T-helper 9 cell (primary cell): ENCODE results near the gene MSI2.

Experiments used
- DNase-seq: peaks from one replicate; pipeline ENCODE4 v3.0.0-alpha.2; 2020

The MSI2 gene

GRCh38 chr17:57420734-57421717 lies 164.7 kb downstream of the MSI2 start:
- no peak for DNase-seq

DNA sequence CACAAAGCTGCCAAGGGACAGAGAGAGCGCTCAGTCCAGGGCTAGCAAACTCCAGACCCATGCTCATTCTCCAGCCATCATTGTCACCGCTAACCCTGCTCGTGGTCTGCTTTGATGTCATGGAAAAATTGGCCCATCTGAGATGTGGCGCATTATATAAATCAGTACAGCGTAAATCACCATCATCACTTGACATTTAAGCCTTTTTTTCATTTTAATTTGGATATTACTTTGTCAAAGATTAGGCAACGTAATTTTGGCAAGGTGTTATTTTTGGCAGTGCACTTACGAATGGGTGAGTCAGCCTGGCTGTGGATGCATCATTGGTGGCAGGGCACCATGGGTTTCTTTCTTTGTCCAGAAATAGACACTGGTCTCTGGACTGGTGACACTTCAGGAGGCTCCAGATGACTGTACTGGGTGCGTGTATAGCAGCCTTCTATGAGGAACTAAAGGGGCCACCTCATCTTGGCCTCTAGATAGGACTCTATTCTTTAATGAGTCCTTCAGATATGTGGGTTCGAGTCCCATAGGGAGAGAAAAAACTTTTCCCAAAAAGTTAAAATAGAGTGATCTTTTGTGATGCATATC lies 166.3 kb downstream of the MSI2 start:
- no peak for DNase-seq

- DNase-seq: no peak
Measured at GRCh38 chr17:57423541-57423940, 167.2 kb downstream of the MSI2 start.

GRCh38 chr17:57424273-57424672 lies 167.9 kb downstream of the MSI2 start:
- no peak for DNase-seq

DNA sequence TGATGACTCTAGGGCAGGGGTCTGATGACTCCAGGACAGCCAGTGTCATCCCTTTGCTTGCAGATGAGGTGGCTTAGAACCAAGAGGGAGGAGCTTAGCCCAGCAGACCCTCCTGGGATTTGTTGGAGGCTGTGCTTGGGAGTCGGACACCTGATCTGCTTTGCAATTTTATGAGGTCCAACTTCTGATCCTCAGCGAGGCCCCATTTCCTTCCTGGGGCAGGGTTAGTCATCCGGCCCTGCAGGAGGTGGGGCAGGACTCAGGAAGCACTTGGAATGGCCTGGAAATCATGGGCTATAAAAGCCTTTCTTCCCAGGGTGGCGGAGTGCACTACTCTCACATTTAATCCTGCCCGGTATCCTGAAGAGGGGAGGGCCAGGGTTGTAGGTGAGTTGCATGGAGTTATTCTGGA lies 168.5 kb downstream of the MSI2 start:
- DNase-seq: no peak

GRCh38 chr17:57425431-57425830 lies 169.1 kb downstream of the MSI2 start:
- DNase-seq: no peak

DNA sequence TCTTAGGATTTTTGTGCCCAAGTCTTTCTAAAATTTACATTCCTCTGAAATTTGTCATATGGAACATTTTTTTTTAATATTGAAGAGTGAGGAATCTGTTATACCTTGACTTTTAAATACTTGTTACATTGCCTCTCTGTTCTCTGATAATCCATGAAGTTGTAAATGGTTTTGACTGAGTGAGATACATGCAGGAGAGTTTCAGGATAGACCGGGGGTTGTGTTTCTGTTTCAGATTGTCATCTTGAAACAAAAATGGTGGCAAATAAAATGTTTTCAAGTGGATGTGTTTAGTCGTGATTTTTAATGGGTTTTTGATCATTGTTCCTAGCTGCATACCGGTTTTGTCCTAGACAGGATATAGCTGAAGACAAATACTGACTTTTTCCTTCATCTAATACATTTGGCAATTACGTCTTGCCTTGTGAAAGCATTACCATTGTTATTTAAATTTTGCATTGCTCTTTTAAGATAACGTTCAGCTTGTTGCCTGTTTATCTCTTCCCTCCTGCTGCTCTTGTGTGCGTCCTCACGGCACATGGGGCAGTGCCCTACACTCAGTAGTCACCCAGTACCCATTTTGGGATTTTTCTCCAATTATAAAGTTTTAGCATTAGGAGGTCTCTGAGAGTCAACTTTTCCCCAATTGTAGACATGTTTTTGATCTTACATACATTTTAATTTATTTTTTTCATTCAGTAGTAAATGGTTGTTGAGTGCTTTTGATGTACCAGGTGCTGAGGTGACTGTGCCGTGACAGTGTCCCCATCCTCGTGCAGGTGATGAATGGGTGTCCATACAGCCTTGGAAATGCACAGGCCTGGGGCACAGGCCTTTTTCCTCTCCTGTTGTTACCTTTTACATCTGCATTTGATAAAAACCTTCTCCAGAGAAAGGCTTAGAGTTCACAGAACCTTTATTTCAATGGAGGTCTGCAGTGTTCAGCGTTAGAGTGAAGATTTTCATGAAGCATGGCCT lies 169.9 kb downstream of the MSI2 start:
- DNase-seq: no peak

- no peak for DNase-seq
Measured at GRCh38 chr17:57429966-57430365, 173.6 kb downstream of the MSI2 start.

GRCh38 chr17:57431415-57431814 lies 175.1 kb downstream of the MSI2 start:
- no peak for DNase-seq

DNA sequence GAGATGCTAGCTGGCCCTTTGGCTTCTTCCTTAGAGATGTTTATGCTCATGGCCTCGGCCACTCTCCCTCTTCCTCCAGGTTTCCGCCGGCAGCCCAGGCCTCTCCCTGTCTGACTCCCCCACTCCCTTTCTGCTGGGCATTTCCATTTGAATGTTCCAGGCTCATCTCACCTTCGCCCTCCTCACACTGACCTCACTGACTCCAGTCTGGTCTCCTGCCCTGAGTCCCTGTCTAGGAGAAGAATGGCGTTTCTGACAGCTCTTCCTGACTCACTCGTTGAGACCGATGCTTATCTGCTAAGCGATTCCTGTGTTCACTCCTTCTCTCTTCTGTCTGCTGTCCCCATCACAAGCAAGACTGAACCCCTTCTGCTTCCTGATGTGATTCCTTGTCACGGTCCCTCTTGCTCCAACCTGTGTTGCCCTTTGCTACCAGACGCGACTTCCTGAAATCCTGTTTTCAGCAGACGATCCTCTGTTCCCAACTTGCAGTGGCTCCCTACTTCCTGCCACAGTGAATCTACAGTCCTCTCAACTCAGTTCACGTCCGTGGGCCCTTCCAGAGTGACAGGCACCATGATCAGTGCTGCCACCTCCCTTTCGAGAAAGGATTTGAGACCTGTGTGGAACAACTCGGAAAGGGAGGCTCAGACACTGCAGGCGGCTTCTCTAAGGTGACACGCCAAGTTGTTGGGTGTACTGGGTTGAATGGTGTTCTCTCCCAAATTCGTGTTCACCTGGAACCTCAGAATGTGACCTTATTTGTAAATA lies 176.4 kb downstream of the MSI2 start:
- no peak for DNase-seq

GRCh38 chr17:57433452-57433851 lies 177.1 kb downstream of the MSI2 start:
- no peak for DNase-seq

DNA sequence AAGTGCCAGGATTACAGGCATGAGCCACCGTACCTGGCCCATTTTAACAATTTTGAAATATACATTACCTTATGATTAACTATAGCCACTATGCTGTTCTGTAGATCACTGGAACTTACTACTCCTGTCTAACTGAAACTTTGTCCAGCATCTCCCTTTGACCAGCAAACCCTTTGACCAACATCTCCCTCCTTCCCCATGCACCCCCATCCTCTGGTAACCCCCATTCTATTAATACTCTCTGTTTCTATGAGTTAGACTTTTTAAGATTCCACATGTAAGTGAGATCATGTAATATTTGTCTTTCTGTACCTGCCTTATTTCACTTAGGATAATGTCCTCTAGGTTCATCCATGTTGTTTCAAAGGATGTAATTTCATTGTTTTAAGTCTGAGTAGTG lies 178.0 kb downstream of the MSI2 start:
- no peak for DNase-seq

GRCh38 chr17:57436565-57436964 lies 180.2 kb downstream of the MSI2 start:
- DNase-seq: no peak

DNA sequence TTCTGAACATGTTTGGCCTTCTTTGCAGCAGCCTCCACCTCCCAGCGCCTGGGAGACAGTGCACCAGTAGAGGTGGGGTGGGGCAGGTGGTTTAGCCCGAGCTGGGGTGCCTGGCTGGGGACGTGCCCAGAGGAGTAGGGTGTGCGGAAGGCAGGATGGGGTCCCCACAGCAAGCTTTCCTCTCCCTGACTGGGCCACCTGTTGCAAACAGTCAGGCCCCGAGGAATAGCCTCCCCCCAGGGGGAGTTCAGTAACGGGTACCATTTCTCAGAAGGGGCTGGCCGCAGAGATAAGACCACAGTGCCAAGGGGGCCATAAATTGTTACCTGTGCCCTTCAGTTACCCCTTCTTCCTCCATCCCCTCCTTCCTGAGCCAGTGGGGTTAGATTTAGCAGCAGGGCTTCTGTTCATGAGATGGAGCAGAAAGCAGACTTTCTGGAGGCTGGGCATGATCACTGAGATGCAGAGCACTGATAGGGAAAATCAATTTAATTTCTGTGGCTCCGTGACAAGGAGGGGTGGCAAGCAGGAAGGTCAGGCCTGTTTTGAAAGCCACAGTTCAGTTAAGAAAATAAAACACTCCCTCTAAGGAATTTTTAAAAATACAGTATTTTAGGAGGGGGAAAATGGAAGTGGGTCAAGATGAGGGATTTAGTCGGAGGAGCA lies 181.9 kb downstream of the MSI2 start:
- DNase-seq: no peak

DNA sequence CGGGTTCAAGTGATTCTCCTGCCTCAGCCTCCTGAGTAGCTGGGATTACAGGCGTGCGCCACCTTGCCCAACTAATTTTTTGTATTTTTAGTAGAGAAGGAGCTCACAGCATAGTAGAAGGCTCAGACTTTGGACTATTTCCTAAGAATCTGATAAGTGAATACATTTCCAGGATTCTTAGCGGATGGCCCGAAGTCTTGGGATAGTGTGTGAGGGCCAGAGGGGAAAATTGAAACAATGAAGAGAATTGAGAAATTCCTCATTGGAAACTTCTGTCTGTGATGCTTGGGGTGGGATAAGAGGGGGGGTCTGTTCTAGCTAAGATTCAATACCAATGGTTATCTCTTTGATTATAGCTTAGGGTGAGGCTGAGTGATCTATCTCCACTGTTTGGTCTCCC lies 183.3 kb downstream of the MSI2 start:
- DNase-seq: no peak

GRCh38 chr17:57440522-57441269 lies 184.4 kb downstream of the MSI2 start:
- peak; percentile 19 for DNase-seq

- no peak for DNase-seq
Measured at GRCh38 chr17:57441270-57441600, 184.9 kb downstream of the MSI2 start.

GRCh38 chr17:57442401-57442823 lies 186.1 kb downstream of the MSI2 start:
- no peak for DNase-seq

- peak; percentile 12 for DNase-seq
Measured at GRCh38 chr17:57442914-57443571, 186.7 kb downstream of the MSI2 start.

GRCh38 chr17:57443781-57444180 lies 187.5 kb downstream of the MSI2 start:
- no peak for DNase-seq
